NB4 (cell line): ENCODE measurements around the gene KCNMB2.

Experiments
- CTCF ChIP-seq: IDR thresholded peaks from one replicate; pipeline ENCODE4 v1.5.1; 2012; ENCODE audit warnings: low read depth, low read length
- MAX ChIP-seq: IDR thresholded peaks from 2 replicates; pipeline ENCODE4 v1.6.1; 2011; ENCODE audit warnings: low read depth, low read length
- POLR2A ChIP-seq: IDR thresholded peaks from 2 replicates; pipeline ENCODE4 v1.6.1; 2011; ENCODE audit warnings: mild to moderate bottlenecking; ENCODE audit not compliant: insufficient read length; ENCODE audit errors: extremely low read depth

- TF ChIP-seq CTCF = no peak
- no peak for TF ChIP-seq POLR2A
- no peak for TF ChIP-seq MAX
These were observed 15.7 kb downstream of the KCNMB2 start for GRCh38 chr3:178551916-178552321.
